NCI-H187 treated with DMSO at 0.1 percent for 48 hours (cell line): Measurements from ENCODE around the gene GOLGA8J.
"Not testable (repeated sequence)": the region's sequence is repeated elsewhere in the genome, so short reads cannot be mapped to it uniquely, and the experiment has no call there.

Source experiments
- DNase-seq: peaks from one replicate; lab custom pipeline; 2025; lab: John Stamatoyannopoulos, UW

Gene GOLGA8J

DNA sequence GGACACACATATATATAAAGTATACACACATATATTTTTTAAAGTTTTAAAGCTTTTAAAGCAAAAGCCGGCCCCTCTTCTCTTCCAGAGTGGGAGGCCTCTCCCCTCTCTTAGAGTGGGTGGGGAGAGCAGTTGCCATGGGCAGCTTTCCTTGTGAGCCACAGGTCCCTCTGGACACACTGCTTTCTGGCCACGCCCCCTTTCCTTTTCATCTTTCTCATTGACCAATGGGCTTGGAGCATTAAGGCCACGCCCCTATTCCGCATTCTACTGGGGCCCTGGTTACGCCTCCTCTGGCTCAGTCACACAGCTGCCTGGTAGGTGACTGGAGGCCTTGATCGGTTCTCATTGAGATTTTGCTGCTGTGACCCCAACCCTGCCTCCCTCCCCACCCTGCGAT is at the start of gene GOLGA8J:
GOLGA8J (plus strand) TSS at position 301 of the 400 bp plus-strand sequence; CDS start at position 399, 98 bp downstream.
- not testable (repeated sequence) for DNase-seq

DNA sequence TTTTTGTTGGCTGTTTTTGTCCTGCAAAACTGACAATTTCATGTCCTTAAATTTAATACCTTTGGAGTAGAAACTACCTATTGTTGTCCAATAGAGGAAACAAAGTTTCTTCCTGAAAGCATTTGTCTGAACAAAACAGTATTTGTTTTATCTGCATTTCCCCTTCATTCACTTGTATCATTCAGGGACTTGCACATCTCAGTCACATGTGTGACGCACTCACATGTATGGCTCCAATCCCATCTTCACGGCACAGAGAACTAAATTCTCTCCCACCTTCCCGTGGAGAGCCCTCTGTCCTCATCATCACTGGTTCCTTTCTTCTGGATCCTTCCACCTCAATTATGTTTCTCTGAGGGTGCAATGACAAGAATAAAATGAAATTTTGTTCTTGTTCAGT is 49.5 kb upstream of the GOLGA8J start:
- no peak for DNase-seq

DNA sequence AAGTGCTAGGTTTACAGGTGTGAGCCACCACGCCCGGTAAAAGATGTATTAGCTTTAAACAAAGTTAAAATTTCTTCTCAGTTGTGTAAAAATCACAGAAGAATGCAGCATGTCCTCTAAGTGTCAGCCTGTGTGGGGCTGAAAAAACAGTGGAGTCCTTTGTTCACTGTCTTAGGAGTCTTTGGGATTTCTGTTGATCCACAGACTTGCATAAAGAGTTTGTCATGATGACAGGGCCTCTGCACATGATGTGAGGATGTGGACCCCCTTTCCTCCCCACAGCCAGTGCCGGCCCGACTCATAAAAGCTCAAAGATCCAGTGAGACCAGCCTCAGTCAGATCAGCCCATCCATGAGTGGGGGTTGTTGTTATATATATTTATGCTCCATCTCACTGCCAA is 49.0 kb upstream of the GOLGA8J start:
- no peak for DNase-seq

DNA sequence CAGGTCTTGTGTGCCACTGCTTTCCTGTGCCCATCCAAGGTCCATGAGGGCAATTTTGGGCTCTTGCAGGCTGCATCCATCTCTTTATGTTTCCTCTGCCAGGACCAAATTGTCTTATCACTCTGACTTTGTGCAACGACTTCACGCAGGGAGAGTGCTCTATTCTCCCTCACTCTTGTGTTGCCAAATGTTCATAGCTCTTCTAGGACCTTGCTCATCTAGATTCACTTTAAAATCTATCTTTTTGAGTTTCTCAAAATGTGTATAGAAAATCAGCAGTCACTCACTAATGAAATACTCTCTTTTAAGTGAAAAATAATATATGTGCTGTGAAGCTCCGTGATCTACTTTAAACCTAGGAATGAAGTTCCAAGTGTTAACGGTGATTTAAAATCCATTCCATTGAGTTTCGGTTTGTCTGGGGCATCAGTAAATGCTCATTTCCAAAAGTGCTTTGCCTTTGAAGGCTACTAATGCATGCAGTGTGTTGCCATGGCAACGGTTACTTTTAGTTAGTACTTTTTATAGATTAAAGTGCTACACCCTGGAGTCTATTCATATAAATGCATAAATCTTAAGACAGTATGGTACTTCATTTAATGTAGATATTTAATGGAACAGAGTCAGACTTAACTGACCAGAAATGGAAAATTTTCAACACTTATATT is 46.6 kb upstream of the GOLGA8J start:
- DNase-seq = no peak

GRCh38 chr15:30038667-30039523 is 43.9 kb upstream of the GOLGA8J start:
- no peak for DNase-seq

GRCh38 chr15:30041868-30042267 is 40.9 kb upstream of the GOLGA8J start:
- DNase-seq = no peak

DNA sequence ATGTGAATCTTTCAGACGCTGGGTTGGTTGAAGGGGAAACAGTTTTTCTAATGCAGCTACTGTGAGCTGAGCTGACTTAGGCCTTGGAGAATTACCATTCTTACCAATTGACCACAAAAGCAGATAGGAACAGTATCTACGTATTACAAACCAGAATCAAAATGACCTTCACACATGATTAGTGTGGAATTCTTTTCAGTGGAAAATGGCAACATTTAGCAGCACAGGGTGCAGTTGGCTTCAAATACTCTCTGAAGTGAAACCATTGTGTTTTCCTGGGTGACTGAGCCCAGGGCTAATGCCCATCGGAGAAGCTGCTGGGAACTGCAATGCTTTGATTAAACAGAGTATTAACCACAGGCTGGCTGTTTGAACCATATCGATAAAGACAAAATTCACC is 40.2 kb upstream of the GOLGA8J start:
- DNase-seq = no peak

GRCh38 chr15:30043211-30043655 is 39.5 kb upstream of the GOLGA8J start:
- DNase-seq = no peak

DNA sequence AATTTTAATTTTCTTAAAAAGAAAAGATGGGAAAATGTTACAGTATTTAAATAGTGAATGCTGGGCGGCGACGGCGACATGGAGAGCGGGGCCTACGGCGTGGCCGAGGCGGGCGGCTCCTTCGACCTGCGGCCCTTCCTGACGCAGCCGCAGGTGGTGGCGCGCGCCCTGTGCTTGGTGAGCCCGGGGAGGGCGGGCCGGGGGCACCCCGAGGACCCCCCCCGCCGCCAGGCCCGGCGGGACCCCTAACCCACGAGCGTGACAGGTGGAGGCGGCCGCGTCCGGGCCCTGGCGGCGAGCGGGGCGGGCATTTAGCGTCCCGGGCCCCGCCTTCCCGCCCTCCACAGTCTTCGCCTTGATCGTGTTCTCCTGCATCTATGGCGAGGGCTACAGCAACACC is 38.4 kb upstream of the GOLGA8J start:
- DNase-seq = no peak

GRCh38 chr15:30044826-30045225 is 37.9 kb upstream of the GOLGA8J start:
- DNase-seq = not testable (repeated sequence)

DNA sequence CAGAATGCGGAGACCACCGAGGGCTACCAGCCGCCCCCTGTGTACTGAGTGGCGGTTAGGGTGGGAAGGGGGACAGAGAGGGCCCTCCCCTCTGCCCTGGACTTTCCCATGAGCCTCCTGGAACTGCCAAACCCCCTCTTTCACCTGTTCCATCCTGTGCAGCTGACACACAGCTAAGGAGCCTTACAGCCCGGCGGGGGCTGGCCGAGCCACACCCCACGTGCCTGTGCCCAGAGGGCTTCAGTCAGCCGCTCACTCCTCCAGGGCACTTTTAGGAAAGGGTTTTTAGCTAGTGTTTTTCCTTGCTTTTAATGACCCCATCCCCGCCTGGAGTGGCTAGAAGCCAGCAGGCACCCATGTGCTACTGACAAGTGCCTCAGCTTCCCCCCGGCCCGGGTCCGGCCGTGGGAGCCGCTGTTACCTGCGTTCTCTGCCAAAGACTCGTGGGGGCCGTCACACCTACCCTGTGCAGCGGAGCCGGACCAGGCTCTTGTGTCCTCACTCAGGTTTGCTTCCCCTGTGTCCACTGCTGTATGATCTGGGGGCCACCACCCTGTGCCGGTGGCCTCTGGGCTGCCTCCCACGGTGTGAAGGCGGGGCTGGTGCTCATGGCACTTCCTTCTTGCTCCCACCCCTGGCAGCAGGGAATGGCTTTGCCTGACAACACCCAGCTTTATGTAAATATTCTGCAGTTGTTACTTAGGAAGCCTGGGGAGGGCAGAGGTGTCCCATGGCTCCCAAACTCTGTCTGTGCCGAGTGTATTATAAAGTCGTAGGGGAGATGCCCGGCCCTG is 37.3 kb upstream of the GOLGA8J start:
- DNase-seq = not testable (repeated sequence)

- DNase-seq = no peak
Observed at GRCh38 chr15:30046430-30046829, 36.3 kb upstream of the GOLGA8J start.

- DNase-seq = no peak
Observed at GRCh38 chr15:30055604-30056003, 27.2 kb upstream of the GOLGA8J start.

GRCh38 chr15:30056166-30056565 is 26.6 kb upstream of the GOLGA8J start:
- DNase-seq = no peak

DNA sequence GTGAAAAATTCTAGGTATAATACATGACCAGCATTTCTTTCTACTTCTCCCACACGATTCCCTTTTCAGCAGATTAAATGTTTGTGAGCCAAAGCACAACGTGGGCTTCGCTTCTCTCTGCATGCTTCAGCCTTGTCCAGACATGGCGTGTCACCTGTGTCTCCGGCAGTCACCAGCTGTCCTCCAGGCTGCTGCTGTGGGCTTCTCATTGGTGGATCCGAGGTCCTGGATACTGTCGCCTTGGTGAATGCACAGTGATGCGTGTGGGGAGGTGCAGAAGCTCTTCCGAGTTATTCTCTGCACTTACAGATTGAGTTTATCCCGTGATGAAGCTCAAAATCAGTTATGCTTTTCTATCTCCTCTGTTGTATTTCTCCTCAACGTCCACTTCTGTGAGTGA is 23.0 kb upstream of the GOLGA8J start:
- no peak for DNase-seq

- DNase-seq = no peak
Observed at GRCh38 chr15:30062881-30063280, 19.9 kb upstream of the GOLGA8J start.

DNA sequence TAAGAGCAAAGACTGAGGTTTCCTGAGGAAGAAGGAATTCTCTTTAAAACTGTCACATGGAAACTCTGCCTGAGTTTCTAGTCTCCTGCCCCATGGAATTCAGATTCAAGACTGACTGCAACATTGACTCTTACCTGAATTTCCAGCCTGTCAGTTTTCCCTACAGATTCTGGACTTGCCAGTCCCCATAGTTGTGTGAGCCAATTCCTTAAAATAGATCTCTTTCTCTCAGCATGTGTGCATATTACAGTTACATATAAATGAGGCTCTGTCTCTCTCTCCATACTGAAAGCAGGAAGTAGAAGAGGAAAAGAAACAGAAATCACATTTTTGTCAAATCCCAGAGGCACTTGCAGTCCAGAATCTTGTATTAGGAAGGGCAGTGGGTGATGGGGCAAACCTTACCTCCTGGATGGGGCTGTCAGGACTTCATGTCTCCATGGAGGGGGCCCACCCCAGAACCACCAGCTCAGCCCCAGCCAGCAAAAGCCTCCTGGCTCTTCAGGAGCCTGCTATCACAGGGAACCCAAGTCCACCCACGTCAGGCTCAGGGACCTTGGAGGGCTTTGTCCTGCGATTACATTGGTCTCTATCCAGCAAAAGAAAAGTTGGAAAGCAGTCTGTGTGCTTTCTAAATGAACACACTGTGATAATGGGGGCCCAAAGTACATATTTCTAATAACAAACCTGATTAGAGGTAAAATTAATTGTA is 18.8 kb upstream of the GOLGA8J start:
- DNase-seq = no peak

GRCh38 chr15:30065025-30065801 is 17.5 kb upstream of the GOLGA8J start:
- peak; percentile 13 for DNase-seq

DNA sequence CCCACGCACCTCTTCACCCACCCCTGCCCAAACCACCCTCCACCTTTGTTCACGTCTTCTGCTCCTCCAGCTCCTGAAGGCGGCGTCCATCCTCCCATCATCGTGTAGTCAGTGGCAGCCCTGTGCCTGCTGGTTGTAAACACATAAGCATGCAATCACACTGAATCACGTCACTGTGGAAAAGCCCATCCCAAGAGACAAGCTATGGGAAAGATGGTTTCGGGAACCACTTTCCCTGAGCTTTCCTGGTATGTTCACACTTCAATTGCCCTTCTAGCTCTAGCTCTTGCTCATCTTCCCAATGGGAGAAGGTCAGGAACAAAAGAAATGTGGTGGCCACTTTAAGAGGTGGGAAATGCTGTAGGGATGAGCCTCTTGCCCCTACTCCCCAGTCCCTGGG is 14.4 kb upstream of the GOLGA8J start:
- no peak for DNase-seq

DNA sequence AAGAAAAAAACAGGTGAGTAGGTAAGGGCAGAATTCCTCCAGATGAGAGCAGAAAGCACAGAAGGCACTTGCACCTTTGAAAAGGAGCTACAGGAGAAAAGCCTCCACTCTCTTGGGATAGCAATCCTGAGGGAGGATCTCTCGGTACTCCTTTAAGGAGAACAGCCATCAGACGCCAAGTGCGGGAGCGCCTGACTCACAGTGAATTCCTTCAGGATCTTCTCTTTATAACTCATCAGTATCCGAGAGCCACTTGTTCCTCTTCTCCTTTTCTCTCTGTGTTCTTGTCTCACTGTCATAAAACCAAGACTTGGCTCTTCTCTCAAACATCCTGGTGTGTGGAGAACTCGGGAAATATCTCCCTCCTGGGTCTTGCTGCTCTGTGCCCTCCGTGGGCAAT is 10.1 kb upstream of the GOLGA8J start:
- no peak for DNase-seq

- DNase-seq = no peak
Observed at GRCh38 chr15:30073915-30074314, 8.8 kb upstream of the GOLGA8J start.
